Iris pigment epithelial cell (primary cell): ENCODE data around the gene TMEM237.
"Not testable (repeated sequence)": the region's sequence is repeated elsewhere in the genome, so short reads cannot be mapped to it uniquely, and the experiment has no call there.

Experiments used
- DNase-seq: peaks from one replicate; pipeline ENCODE4 v3.0.0-alpha.2; 2011; ENCODE audit warnings: low read depth

The TMEM237 gene, protein sequence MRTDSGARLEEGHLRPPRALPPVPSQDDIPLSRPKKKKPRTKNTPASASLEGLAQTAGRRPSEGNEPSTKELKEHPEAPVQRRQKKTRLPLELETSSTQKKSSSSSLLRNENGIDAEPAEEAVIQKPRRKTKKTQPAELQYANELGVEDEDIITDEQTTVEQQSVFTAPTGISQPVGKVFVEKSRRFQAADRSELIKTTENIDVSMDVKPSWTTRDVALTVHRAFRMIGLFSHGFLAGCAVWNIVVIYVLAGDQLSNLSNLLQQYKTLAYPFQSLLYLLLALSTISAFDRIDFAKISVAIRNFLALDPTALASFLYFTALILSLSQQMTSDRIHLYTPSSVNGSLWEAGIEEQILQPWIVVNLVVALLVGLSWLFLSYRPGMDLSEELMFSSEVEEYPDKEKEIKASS

DNA sequence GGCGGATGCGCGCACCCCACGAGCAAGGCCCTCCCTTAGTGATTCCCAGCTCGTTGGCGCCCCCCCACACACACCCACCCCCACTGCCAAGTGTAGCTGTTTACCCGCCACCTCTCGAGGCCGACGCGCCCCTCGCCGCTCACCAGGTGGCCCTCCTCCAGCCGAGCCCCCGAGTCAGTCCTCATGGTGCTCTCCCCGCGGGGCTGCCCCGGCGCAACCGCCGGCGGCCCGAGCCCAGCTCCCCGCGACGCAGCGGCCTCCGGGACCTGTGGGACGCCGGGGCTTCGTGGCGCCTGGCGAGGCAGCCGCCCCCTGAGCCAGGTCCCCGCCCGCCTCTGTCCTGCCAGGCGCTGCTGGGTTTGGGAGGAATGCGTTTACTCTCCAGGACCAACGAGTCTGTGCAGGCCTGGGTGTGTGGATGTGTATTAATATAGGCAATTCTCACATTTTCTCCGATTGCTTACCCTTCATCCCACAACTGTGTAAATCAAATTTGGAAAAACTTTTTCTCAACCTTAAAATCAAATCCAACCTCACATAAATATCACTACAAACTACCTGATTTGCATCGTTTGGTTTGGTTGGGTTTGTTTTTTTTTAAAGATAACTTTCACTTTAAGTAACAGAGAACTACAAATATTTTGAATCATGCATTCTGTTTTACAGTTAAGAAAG lies at the start of gene TMEM237:
TSS of gene TMEM237 (minus strand) at position 288 of the 675 bp plus-strand sequence. CDS start at position 185, 103 bp downstream.
- DNase-seq = peak; percentile 30

DNA sequence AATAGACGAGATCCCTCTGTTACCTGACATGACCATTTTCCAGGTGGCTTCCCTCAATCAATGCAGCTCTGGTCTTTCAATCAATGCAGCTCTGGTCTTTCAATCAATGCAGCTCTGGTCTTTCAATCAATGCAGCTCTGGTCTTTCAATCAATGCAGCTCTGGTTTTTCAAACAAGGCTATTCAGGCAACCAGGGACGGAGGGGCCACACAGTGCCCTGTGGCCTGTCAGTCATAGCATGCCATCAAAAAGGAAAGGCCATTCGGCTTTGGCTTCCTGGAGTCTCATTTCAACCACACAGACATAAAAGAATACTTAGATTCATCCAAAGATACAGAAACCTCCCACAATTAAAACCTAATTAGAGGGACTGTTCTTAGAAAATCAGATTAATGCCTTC lies 41.9 kb upstream of the TMEM237 start:
- no peak for DNase-seq

DNA sequence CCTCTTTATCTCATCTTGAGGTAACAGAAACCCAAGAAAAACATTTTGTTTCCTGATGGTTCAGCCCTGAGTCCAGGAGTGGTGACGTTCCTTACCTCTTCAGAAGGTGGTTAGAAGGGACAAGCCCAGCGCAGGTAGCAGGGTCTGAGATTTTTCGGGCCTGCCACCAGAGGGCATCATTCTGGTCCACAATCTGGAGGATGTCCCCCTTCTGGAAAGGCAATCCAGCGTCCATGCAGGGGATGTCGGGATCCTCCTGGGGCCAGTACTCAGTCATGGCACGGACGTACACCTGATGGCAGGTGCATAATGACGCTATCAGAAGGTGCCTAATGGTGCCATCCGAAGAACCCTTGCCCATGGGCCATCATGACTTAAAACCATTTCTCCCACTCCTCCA lies 37.4 kb upstream of the TMEM237 start:
- DNase-seq = peak; percentile 6

DNA sequence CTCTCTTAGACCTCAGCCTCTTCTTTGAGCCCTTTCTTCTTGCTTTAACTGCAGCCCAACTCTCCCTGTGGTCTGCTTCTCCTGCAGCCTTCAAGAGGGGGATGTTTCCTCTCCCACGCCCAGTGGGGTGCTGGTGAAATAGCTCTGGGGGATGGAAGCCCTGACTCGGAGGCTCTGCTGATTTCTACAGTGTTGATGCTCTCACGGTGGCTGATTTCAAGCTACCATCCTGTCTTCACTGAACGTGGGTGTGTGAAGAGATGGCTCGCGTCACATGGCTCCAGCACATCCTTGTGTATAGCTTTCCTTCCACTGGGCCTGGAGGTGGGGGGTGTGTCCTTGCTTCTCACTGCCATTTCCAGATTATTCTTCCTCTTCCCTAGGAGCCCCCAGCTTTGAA lies 35.1 kb upstream of the TMEM237 start:
- no peak for DNase-seq

DNA sequence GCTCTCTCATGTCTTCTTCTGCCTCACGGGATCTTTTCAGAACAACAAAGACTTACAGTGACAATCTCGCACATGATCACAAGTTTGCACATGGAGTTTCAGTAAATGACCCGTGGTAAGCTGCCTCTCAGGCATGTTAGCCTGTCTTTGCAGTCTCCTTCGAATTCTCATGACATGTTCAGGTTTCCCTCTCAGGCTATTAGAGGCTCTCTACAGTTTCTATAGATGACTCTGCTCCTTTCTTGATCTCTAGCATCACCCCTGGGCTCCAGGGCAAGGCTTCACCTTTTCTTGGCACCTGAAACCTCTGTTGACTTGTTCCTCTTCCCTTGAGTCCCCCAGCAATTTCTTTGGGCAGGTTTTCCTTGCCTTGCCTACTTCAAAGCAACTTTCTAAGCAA lies 32.2 kb upstream of the TMEM237 start:
- no peak for DNase-seq

DNA sequence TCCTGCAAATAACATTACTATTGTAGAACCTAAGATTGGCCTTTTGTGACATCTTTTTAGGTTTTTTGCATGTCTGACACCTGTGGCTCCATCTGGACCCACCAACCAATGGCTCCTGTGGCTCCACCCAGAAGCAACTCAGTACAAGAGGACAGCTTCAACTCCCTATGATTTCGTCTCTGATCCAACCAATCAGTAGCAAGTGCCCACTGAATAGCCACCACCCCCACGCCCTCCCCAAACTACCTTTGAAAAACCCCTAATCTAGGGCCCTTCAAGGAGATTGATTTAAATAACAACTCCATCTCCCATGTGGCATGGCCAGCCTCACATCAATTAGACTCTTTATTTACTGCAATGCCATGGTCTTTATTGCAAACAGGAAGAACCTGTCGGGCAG lies 31.5 kb upstream of the TMEM237 start:
- no peak for DNase-seq

DNA sequence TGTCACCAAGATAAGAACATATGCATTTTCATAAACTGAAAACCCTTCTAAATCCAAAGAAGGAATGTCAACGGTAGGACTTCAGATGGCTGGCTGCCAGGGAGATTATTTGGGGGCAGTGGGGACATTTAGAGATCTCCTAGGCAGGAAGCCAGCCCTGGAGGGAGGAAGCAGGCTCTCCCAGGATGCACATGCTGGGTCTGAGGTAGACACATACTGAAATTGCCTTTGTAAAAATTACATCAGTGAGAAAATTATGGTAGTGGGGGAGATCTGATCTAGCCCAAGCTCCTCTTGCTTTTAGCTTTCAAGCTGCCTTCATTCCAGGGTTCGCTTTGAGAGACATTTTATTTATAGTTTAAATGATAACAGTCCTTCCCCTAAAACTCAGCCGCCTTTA lies 31.0 kb upstream of the TMEM237 start:
- no peak for DNase-seq

DNA sequence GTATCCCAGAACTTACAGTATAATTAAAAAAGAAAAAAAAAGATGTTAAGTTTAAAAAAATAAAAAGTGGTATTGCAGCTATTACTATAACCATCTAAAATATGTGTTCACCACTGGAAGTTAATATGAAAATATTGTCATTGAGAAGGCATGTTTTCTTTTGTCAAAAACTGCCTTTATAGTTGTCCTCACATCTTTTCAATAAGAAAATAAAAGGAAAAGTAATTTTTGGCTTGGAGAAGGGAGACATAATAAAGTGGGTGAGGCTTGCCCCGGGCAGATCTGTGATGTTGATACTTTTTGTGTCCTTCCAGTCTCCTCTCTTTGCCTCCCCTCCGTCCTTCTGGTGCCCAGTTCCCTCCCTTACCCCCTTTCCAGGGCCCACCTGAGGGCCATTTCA lies 30.2 kb upstream of the TMEM237 start:
- DNase-seq = no peak

DNA sequence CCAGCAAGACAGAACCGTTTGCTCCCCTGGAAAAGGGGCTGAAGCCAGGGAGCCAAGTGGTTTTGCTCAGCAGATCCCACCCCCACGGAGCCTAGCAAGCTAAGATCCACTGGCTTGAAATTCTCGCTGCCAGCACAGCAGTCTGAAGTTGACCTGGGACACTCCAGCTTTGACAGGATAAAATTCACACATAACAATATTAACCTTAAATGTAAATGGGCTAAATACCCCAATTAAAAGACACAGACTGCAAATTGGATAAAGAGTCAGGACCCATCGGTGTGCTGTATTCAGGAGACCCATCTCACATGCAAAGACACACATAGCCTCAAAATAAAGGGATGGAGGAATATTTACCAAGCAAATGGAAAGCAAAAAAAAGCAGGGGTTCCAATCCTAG lies 27.9 kb upstream of the TMEM237 start:
- not testable (repeated sequence) for DNase-seq

DNA sequence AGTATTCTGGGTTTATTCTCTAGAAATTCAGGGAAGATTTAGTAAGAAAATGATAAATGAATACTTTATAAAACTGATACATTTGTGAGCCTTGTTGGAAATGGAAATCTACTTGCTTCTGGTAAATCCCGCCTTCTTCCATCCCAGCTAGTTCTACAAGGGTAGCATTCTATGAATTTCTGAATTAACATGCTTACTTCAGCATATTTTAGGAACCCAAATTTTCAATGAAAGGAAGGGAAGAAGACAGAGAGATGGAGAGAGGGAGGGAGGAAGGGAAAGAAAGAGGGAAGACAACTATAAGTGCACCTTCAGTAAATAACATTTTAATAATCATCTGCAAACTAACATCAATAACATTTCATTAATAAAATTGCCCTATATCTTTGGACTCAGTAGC lies 26.6 kb upstream of the TMEM237 start:
- DNase-seq = no peak

DNA sequence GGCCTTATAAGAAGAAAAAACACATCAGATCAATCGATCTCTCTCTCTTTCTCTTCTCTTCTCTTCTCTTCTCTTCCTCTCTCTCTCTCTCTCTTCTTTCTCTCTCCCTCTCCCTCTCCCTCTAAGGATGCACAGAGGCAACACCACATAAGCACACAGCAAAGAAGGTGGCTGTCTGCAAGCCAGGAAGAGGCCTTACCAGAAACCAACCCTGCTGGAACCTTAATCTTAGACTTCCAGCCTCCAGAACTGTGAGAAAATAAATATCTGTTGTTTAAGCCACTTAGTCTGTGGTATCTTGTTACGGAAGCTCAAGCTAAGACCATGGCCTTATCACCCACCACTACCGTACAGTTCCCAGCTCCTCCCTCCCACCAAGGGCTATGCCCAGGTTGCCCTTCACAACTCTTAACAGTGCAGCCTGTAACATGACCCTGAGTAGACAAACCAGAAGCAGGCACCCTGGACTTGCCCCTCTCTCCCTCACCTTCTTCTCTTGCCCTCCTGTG lies 25.2 kb upstream of the TMEM237 start:
- no peak for DNase-seq

DNA sequence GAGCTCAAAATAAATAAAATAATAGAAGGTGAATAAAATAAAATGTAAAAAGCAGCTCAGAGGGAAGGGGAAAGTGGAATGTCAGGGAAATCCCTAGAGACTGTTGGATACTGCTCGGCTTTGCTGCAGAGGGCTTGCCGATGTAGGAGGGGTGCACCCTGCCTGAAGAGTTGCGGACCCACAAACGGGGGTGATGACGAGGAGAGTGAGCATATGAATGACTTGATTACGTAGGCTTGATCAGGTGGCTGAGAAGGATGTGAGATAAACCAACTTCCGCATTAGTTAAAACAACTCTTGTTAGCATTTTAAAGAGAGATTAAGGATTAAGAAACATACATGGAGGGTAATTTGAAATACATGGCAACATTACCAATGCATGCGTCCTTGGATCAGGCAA lies 21.0 kb upstream of the TMEM237 start:
- no peak for DNase-seq

DNA sequence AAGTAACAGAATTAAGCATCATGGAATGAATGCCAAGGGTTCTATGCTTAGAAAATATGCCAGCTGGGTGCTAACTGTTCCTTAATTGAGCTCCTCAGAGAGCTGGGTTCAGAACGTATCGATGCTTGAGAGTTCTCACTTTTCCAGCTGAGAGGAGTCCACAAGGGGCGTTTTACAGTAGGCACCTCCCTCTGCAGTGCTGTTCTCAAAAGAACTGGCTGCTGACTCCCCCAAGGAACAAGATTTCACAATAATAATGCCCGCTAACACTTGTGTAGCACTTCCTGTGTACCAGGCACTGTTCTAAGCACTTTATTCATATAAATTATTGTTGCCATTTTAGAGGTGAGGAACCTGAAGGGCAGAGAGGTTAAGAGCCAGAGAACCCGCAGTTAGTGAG lies 18.1 kb upstream of the TMEM237 start:
- DNase-seq = no peak

DNA sequence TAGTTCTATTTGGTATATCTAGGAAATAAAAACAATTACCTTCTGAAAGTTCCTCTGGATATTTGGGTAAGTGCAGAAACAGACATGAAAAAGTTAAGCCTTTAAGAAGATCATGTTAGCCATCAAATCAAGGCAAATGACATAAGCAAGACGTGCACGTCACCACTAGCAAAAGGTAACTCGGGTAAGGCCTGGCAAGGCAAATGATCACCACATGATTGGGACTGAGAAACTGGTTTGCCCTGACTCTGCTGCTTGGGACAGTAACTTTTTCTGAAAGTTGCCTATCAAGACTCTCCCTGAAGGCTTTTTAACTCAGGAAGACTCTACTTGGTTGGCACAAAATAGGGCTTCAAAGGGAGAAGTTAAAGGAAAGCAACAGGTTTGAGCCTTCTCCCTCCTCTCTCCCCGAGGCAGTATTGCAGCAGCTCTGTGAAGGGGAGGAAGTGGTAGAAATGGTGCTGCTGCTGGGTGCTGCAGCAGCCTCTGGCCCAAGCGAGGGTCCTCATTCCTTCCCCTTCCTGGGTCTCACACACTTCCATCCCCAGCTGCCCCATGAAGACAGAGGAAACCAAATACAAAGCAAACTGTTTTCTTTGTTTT lies 17.1 kb upstream of the TMEM237 start:
- no peak for DNase-seq

DNA sequence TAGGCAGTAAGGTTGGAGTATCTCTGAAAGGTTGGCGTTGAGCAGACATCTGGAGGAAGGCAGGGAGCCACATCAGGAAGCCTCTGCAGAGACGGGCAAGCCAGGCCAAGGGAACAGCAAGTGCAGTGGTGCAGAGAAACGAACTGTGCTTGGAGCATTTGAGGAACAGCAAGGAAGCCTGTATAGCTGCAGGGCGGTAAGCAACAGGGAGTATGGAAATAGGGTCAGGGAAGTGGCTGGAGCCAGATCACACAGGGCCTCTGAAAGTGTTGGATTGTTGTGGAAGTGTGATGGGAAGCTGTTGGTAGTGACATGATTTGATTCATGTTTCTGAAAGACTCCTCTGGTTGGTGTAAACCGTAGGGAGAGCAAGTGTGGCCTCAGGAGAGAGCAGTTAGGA lies 13.4 kb upstream of the TMEM237 start:
- DNase-seq = no peak

DNA sequence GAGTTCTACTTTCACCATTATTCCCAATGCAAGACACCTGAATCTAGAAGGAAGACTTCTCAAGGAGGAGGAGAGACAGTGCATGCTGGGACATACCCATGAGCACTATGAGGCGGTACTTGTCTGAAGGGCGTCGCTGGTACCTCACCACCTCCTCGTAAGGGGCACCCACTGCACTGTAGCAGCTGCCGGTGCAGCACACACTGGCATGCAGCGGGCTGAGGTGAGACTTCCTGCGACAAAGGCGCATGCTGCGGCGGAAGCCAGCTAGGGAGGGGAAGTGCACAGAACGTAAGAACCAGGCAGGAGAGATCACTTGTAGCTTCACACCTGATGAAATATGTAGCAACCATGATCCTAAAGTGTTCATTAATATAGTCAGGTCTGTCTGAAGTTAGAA lies 12.8 kb upstream of the TMEM237 start:
- DNase-seq = no peak

DNA sequence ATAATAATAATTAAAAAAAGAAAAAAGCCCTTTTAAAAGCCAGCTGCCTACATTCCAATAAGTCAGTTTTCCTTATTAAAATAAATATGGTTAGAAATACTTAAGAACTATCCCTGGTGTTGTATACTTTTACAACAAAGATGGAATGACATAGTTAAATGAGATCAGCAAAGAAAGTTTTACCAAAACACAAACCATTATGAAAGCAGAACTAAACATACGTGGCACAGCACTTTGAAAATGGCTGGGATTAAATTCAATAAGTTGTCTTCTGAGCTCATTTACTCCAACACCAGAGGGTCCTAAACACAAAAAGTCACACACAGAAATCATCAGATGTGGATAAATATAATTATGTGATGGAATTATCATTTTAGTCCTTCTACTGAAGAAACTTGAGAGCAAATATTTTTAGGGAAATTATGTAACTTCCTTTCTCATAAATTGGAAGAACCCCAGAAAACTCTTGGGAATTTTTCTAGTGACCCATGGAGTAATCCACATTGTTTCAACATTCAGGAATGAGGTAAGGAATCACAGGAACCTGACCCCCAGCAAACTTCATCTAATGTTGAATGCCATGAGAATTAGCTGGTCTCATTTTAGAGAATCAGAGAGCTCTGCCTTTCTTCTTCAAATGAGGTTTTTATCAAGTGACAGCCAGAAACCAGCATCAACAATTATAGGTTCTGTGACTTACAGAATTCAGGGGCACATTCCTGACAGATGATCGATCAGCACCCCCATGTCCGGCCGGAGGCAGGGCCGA lies 11.5 kb upstream of the TMEM237 start:
- peak; percentile 72 for DNase-seq

DNA sequence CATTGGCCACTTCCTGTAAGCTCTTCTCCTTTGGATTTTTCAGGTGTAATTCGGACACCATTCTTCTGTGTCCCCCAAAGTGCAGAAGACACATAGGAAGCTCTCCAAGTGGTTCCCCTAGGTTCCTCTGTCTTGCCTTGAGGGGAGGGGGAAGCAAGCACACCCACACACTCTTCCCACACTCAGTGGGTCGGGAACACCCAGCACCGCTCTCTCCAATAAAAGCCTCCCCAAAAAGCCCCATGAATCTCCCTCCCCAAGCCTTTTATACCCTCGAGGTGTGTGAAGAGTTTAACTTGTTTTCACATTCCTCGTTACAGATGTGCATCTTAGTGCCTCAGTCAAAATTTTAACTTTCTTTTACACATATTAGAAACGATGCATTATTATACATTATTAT lies 9.9 kb upstream of the TMEM237 start:
- DNase-seq = no peak

DNA sequence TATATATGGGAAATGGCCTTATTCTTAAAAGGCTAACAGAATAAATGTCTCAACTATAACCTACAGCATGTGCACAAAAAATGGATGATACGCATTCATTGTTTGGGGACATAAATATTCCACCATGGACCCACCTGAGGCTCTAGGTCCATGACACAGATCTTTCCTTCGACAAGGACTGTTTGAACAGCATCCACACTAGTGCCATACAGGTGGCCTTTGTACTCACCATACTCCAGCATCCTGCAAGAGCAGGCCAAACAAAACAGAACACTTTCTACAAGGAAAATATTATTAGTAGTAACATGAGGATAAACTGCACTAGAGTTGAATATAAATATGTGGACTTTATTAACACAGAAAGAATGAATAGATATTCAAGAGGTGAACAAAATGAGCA lies 6.1 kb upstream of the TMEM237 start:
- DNase-seq = no peak

DNA sequence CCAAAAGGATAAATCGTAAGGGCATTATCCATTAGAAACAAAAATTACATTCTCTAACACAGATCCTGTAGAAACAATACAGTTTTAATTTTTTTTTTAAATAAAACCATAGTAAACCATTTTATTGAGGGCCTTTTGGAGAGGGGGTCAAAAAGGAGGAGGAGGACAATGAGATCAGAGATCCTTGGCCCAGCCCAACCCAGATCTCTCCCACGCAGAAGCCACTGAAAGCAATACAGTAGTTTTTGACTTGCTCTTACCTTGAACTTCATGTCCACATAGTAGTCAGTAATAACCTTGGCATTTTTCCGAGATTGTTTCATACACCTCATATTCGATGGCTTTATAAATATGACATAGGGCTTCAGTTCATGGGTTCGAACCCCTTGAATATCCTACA lies 4.1 kb upstream of the TMEM237 start:
- DNase-seq = no peak

DNA sequence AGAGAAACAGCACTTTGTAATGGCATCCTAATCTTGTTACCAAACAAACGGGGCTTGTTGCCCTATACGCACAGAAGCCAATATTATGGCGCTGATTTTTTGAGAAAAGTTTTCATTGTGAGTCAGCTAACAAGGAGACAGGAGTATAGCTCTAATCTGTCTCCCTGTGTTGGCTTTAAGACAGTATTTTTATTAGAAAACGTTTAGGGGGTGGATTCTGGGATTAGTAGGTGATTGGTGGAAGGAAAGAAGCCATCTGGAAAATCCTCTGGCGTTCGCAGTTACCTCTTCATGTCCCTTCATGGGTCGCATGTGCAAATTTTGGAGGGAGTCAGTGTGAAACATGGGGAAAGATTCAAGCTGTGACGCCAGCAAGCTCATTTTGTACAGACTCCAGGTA lies 698 bp upstream of the TMEM237 start:
- DNase-seq = peak; percentile 36

DNA sequence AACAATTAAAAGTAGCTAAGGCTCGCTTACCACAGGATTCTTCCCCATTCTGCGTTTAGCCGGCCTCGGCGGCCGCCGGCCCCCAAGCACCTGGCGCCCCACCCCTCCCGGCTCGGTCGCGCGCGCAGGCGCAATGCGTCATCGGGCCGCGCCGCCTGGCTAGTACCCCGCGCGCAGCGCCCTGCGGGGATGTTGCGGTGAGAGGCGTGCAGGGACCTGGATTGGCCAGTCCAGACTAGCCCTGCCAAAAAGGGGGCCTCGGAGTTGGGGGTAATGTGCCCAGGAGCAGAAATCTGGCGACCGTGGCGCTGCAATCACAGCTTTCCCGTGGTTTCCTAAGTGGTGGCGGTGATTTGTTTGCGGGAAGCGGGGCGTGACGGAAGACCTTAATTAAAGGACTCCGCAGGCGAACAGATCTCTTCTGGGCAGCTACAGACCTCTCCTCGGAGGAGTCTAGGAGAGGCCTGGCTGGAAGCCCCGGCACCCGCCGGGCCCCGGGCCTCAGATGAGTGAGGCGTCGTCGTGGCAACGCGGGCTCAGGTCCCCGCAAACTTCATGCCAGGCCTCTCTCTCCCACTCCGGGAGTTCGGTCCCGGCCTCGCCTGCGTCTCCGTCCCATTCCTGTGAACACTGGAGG lies 606 bp downstream of the TMEM237 start:
- peak; percentile 79 for DNase-seq
